Measurements from ENCODE around the gene MAP6.
"Not testable (repeated sequence)": the region's sequence is repeated elsewhere in the genome, so short reads cannot be mapped to it uniquely, and the experiment has no call there.

Gene MAP6

GRCh38 chr11:75668451-75669297 lies at the start of gene MAP6:
Gene MAP6, minus strand, starts transcription at chr11:75669038. Its CDS starts 669 bp downstream, at chr11:75668369.
- no peak for DNase-seq (ENCODE audit: insufficient read length, low spot score)
- FAIRE-seq: no peak
- no peak for TF ChIP-seq POLR2A (IDR thresholded peaks at IDR 0.05; ENCODE audit: low read depth, low read length)

- FAIRE-seq (no peak), DNase-seq (ENCODE audit: insufficient read length, low spot score) (no peak)
- TF ChIP-seq POLR2A (IDR thresholded peaks at IDR 0.05; ENCODE audit: low read depth, low read length): no peak
These were observed 49.0 kb upstream of the MAP6 start, which contains the start of gene MOGAT2 for GRCh38 chr11:75717608-75718418. Gene MOGAT2, plus strand, starts transcription at chr11:75717838. Its CDS starts 51 bp downstream, at chr11:75717889.

GRCh38 chr11:75716659-75717058 lies 47.8 kb upstream of the MAP6 start:
- no peak for DNase-seq (ENCODE audit: insufficient read length, low spot score)
- FAIRE-seq: no peak
- no peak for TF ChIP-seq POLR2A (IDR thresholded peaks at IDR 0.05; ENCODE audit: low read depth, low read length)

- FAIRE-seq: no peak
- no peak for DNase-seq (ENCODE audit: insufficient read length, low spot score)
- no peak for TF ChIP-seq POLR2A (IDR thresholded peaks at IDR 0.05; ENCODE audit: low read depth, low read length)
These were observed 46.9 kb upstream of the MAP6 start for GRCh38 chr11:75715688-75716087.

- no peak for FAIRE-seq
- TF ChIP-seq POLR2A (IDR thresholded peaks at IDR 0.05; ENCODE audit: low read depth, low read length): no peak
- no peak for DNase-seq (ENCODE audit: insufficient read length, low spot score)
These were observed 45.4 kb upstream of the MAP6 start for GRCh38 chr11:75714211-75714610.

DNA sequence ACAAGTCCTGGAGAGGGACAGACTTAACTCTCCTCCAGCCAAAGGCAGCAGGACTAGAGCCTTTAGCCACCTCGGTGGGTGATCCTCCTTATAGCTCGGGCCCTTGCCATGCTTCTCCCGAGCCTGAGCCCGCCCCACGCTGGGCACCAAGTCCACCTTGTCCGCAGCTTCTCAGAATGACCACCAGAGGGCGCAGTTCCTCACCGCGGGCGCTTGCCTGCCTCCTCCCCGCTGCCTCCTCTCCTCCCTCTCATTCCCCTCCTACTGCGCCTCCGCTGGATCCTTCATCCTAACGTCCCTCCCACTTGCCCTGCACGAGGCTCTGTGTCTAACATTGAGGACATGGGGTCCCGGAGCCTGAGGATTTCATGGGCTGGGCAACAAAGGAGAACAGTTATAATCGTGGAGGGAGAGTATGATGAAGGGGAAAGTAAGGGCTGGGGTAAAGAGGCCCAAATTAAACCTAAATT lies 37.5 kb upstream of the MAP6 start:
- no peak for TF ChIP-seq POLR2A (IDR thresholded peaks at IDR 0.05; ENCODE audit: low read depth, low read length)
- FAIRE-seq: no peak
- peak; percentile 78 for DNase-seq (ENCODE audit: insufficient read length, low spot score)

DNA sequence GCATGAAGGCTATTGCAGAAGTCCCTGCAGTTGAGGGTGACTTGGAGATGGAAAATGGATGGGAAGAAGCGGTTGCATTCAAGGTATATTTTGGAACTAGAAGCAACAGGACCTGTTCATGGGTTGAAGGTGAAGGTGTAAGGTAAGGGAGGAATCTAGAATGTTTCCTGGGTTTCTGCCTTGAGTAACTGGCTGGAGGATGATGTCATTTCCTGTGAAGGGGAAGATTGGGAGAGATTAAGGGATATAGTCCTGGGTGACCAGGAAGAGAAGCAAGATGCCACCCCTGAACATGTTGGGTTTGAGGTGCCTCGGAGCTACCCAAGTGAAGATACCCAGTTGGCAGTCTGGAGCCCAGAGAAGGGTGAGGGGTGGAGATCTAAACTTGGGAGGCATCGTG lies 36.7 kb upstream of the MAP6 start:
- no peak for TF ChIP-seq POLR2A (IDR thresholded peaks at IDR 0.05; ENCODE audit: low read depth, low read length)
- DNase-seq (ENCODE audit: insufficient read length, low spot score) (no peak), FAIRE-seq (no peak)

GRCh38 chr11:75703695-75704237 lies 34.9 kb upstream of the MAP6 start:
- TF ChIP-seq POLR2A (IDR thresholded peaks at IDR 0.05; ENCODE audit: low read depth, low read length): no peak
- FAIRE-seq (no peak), DNase-seq (ENCODE audit: insufficient read length, low spot score) (no peak)

DNA sequence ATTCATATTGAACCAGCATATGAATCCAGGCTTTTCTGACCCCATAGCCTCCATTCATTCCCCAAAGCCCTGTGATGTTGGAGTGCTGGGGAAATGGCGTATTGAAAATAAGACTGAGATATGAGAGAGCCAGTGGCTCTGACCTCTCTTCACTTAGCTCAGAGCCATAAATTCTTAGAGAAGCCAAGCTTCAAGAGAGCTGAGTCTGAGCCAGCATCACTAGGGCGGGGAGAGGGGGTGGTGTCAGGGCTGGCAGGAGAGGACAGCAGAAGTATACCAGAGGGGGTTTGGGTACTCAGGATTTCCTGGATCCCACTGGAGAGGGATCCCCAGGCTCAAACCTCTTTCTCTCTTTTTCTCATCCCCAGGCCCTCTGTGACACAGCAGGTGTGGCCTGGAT lies 32.1 kb upstream of the MAP6 start:
- FAIRE-seq (no peak), DNase-seq (ENCODE audit: insufficient read length, low spot score) (no peak)
- no peak for TF ChIP-seq POLR2A (IDR thresholded peaks at IDR 0.05; ENCODE audit: low read depth, low read length)

GRCh38 chr11:75697906-75698581 lies 29.2 kb upstream of the MAP6 start:
- TF ChIP-seq POLR2A (IDR thresholded peaks at IDR 0.05; ENCODE audit: low read depth, low read length): no peak
- no peak for DNase-seq (ENCODE audit: insufficient read length, low spot score)
- no peak for FAIRE-seq

DNA sequence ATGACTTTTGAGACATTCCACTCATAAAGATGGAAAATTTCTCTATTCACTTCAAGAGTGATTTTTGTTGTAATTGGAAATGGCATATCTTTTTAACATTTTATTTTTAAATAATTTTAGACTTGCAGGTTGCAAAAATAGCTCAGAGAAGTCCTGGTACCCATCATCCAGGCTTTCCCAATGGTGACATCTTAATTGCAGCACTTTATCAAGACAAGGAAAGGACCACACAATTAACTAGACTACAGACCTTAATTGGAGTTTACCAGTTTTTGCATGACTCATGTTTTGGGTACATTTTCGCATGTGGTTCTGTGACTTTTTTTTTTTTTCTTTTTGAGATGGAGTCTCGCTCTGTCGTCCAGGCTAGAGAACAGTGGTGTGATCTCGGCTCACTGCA lies 23.0 kb upstream of the MAP6 start:
- DNase-seq (ENCODE audit: insufficient read length, low spot score) (no peak), FAIRE-seq (no peak)
- no peak for TF ChIP-seq POLR2A (IDR thresholded peaks at IDR 0.05; ENCODE audit: low read depth, low read length)

DNA sequence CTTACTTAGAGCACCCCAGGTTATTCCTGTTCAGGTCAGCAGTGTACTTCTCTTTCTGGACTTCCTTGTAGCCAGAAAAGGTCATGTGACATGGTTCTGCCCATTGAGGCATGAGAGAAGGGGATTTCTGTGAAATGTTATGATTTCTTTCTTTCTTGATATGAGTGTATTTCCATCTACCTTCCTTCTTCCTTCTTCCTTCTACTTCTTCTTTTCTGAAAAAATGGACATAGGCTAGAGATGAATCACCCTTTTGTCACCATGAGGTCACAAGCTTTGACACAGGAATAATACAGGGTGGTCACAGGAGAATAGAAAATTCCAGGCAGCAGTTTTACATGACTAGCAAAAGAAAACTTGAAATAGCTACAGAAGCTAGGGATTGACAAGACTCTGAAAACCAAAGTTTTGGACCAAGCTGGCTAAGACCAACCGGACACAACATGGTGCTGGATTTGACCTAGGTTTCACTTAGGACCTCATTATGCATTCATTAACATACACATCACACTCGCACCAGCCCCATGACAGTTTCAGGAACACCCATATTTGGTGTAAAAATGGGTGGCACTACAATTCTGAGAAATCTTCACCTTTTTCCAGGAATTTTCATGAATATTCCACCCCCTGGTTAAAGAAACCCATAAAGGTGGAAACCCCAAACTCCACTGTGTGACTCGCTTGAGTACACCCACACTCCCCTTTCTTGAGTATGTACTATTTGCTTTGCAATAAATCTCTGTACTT lies 21.2 kb upstream of the MAP6 start:
- no peak for DNase-seq (ENCODE audit: insufficient read length, low spot score)
- TF ChIP-seq POLR2A (IDR thresholded peaks at IDR 0.05; ENCODE audit: low read depth, low read length): no peak
- FAIRE-seq: no peak

GRCh38 chr11:75683856-75684255 lies 15.0 kb upstream of the MAP6 start:
- FAIRE-seq; DNase-seq (ENCODE audit: insufficient read length, low spot score): not testable (repeated sequence)
